SH-SY5Y (cell line): Measurements from ENCODE around the gene DDX60.

Experiments
- GATA2 ChIP-seq: IDR thresholded peaks from 2 replicates; pipeline ENCODE4 v1.6.1; 2011; ENCODE audit warnings: mild to moderate bottlenecking, low read depth, low read length
- GATA3 ChIP-seq: IDR thresholded peaks from 2 replicates; pipeline ENCODE4 v1.6.1; 2011; ENCODE audit warnings: low read depth, mild to moderate bottlenecking, low read length, moderate library complexity

The DDX60 gene

DNA sequence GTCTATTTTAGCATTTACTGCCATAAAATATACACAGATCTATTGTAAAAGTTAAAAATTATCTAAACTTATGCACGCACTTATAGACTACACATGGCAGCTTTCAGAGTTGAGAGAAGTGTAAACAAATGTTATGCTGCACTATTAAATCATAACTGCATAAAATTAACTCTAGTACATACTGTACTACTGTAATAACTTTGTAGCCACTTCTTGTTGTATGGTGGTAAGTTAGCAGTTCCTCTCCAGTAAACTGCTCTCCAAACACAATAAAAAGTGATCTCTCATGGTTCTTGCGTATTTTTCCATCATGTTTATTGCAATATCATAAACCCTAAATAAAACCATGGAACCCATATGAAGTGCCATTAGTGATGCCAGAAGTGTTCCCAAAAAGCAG, 9.6 kb downstream of the DDX60 start:
- TF ChIP-seq GATA3 (no peak), GATA2 (no peak)

DNA sequence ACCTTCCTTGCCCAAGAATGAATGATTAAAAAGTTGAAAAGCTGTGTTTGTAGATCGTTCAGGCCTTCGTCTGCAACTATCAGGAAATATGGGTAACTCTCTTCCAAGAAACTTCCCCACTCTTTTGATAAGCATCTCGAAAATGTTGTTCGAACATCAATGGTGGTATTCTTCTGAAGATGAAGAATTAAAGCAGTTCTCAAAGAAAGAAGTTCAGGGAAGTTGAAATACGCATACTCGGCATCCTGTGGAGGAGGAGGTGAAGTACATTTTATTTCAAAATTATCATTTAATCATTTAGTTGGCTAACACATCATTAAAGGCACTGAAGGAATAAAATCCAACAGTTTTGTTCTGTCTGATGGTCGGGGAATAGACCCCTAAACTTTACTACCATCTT, 12.1 kb downstream of the DDX60 start:
- TF ChIP-seq GATA2 (no peak), GATA3 (no peak)

DNA sequence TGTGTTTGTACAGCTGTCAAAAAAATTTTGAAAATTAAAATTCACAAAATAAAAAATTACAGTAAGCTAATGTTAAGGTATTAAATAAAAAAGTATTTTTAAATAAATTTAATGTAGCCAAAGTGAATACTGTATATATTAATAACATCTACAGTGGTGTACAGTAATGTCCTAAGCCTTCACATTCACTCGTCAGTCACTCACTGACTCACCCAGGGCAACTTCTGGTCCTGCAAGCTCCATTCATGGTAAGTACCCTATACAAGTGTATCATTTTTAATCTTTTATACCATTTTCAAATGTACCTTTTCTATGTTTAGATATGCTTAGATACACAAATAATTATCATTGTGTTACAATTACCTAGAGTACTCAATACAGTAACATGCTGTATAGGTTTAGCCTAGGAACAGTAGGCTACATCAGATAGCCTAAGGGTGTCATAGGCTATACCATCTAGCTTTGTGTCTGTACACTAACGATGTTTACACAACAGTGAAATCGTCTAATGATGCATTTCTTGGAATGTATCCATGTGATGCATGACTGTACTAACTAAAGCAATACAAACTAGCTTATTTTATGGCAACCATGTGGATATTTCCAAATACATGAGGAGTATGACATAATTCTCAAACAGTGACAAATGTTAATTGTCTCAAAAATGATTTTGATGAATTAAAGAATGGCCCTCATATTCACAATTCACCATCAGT, 13.7 kb downstream of the DDX60 start:
- TF ChIP-seq GATA3 (no peak), GATA2 (no peak)

DNA sequence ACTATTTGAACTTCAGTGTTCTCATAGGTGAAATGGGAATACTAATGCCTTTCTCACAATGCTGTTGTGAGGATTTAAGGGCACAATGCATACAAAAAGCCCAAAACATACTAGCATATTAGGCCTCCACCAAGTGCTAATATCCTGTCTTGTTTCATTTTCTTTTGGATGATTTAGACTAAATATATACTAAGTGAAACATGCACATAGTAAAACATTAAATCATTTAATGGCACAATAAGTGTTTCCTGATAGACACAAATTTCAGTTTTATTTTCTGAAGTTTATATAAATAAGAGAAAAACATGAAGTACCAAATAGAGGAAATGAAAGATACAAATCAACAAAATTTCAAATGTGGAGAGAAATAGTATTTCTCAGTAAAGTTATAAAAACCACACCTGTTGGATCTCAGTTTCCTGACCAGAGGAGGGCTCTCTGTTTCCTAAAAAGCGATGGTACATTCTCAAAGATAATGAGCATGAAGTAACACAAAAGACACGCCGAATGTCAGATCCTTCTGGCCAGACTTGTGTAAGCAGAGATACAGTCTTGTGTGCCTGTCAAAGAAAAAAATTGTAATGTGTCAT, 25.1 kb downstream of the DDX60 start:
- TF ChIP-seq GATA2 (no peak), GATA3 (no peak)

DNA sequence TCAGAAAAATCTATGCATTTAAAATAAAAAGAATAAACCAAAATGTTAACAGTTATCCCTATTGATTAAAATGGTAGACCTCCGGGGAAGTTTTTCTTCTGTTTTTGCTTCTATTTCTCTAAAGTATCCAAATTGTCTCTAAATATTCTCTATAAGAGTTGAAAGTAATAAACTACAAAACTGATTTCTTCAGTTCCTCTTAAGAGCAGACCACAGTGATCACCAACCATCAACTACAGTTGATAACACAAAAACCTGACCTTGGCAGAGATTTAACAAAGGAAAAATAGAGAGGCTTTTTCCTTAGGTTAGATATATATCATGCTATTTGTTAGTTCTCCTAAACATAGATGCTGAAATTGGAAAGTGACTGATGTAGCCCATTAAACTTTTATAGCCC, 27.3 kb downstream of the DDX60 start:
- no peak for TF ChIP-seq GATA2
- no peak for TF ChIP-seq GATA3

DNA sequence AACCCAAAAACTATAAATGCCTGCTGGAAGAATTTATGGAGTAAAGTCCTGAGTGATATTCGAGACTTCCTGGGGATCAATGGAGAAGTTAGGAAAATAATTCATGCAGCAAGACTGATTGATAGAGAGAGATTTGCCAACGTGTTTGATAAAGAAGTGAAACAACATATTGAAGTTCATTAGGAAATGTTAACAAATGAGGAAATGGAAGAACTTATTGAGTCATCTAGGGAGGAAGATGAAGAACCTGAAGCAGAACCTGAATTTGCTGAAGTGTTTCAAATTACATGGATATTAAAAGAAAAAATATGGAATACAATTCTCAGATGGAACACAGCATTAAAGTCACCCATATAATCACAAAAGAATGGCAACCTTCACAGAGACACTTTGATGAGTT, 39.0 kb downstream of the DDX60 start:
- no peak for TF ChIP-seq GATA2

DNA sequence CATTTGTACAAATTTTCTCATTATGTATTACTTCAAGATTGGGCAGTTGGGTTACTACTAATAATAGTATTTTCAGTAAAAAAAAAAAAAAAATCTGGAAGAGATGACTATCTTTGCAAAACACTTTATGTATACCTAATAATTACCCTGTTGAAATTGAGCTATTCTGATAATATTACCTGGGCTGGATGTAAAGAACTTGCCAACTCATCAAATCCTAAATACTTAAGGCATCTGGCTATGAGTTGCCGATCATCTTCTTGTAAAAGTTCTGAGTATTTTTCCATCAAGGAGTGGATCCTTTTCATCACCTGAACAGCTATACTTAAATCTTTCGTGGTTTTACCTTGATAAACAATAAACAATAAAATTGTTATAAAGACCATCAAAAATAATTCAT, 42.7 kb downstream of the DDX60 start:
- TF ChIP-seq GATA2 (no peak), GATA3 (no peak)

DNA sequence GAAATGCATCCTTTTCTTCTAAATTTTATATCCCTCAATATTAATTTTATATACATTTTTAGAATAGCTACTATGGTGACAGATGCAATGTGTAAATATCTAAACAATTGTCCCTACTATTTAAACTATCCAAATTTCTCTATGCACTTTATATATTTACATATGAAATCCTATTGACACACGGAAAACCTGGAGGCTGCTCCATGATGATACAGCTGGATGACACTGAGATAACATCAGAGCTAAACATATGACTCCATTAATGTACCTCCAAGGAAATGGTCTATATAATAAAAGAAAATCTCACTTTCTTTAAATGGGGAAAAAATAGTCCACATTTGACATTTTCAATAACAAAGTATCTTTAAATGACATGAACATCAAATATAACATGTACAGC, 43.7 kb downstream of the DDX60 start:
- TF ChIP-seq GATA2, result no peak
- no peak for TF ChIP-seq GATA3

DNA sequence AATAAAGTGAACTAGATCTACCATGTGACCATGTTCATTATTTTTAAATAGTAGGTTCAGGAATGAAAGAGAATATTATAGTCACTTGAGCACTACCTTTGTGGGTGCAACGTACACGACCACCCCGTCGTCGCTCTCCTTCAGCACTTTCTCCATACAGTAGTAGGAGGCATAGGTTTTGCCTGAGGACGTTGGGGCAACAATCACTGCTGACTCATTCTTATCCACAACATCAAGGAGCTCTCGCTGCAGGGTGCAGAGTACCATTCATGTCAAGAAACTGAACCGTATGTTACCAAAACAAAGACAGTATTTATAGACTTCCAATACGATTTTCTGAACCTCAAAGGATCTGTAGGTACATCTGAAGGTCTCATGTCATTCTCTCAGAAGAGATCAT, 44.7 kb downstream of the DDX60 start:
- no peak for TF ChIP-seq GATA3
- no peak for TF ChIP-seq GATA2

DNA sequence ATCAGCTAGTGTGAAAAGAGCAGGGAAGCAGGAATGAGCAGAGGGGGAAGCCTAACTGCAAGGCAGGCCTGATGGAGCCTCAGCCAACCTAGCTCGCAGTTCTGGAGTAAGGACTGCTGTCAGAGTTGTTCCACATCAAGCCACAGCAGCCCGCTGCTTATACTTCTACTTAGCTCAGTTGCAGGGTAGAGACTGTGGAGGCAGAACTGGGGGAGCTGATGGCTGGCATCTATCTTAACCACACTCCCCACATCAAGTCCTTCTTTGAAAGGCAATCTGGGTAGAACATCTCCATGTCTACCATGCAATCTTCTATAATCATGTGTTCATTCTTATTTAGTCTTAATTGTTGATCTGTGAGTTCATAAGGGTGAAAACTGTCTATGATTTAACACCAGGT, 46.1 kb downstream of the DDX60 start:
- TF ChIP-seq GATA2, result no peak
- TF ChIP-seq GATA3, result no peak

DNA sequence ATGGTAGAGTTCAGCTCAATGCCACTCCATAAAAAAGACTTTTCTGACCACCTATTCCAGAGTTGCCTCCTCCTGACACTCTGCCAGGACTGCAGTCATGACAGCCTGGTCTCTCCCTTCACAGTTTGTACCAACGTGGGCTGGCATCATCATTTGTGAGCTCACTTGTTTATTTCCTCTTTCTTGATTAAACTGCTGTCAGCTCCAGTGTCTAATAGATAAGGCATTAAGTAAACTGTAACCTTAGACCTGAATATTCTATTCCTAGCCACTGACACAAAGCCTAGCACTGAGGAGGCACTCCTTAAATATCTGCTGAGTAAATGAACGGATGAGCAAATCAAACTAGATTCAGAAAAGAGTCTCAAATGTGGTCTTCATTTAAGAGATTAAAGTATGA, 48.7 kb downstream of the DDX60 start:
- no peak for TF ChIP-seq GATA2
- TF ChIP-seq GATA3, result no peak

DNA sequence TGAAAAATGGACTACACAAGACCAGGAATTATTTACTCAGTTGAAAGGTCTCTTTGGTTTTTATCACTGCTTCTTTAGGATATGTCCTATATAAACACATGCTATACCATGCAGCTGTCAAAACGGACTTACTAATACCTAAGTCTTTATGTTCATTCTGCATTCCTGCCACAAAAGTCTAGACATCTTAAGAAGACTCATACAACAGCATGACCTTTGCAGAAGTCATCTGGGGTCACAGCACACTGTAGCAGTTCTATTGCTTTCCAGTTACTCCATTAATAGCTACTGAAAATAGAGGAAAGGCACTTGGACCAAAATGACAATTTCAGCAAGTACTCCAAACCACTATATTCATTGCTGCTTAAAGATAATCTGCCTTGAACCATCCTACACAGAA, 53.2 kb downstream of the DDX60 start:
- TF ChIP-seq GATA3 (no peak), GATA2 (no peak)

DNA sequence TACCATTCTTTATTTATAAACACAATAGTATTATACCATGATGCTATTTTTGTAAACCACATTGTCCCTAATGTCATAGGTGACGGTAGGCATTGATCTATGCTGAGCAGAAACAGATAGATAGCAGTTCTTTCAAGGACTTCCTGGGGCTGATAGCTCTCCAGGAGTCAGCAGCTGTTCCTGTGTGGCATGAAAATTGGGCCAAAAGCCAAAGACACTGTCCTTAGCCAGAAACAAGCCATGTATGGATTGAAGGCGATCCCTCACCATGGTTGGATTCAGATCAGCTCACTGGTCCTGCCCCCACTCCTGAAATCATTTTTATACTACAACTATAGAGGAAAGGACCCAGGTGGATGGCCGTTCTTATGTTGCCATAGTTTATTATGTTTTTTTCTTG, 53.6 kb downstream of the DDX60 start:
- no peak for TF ChIP-seq GATA3
- TF ChIP-seq GATA2, result no peak

DNA sequence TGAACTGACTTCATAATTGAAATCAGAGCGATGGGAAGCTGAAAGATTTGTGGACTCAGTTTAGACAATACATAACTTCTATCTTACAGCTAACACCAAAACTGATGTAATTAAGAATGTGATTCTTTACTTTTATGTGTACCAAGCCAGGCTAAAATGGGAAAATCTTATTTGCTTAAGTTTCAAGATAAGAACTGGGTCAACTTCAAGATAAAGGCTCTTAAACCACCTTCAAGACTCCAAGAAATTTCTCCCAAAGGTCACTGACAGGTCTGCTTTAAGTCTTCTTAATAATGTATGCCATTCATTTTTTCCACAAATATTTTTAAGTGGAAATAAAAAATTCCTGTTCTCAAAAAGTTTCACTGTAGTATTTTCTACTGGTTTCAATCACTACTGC, 55.5 kb downstream of the DDX60 start:
- TF ChIP-seq GATA3 (no peak), GATA2 (no peak)

DNA sequence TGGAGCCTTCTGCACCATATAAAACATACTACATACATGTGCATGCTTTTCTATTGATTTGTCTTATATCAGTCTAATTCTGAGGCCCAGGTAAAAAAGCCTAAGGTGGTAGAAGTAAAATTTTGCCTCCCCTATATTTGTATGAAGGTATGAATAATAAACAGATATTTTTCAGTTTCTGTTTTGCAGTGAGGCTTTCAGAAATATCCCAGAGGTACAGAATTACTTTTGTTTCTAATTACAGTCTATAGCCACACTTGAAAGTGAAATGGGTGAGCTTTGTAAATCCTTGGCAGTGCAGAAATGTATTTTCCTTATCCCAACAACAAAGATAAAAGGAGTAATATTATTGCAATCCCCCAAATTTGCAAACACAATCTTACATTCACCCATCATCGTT, 59.5 kb downstream of the DDX60 start:
- TF ChIP-seq GATA2 (no peak), GATA3 (no peak)

DNA sequence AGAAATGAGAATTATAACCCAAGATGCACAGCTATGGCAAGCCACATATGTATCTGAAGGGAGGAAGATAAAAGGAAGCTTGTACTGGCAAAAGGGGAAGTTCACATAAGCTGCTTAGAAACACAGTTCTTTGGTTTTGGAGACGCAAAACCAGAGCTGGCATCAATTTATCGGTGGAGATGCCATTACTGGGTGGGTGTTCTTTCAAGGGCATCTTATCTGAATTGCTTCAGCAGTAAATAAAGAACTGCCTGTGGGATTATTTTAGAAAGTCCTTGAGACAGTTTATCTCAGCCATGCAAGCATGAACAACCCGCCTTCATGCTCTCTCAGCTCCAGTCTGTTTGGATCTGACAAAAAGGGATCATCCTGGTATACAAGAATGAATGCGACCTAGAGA, 60.8 kb downstream of the DDX60 start:
- no peak for TF ChIP-seq GATA2
- no peak for TF ChIP-seq GATA3
